ENCODE data around the gene COG5.

- TF ChIP-seq CTCF (IDR thresholded peaks at IDR 0.05 in 4 of 5, conservative IDR thresholded peaks at IDR 0.05 in 1 of 5) (no peak), POLR2A (IDR thresholded peaks at IDR 0.05) (no peak)
Observed at GRCh38 chr7:107194052-107194451, 369.7 kb downstream of the COG5 start.
